GM19351 (cell line): ENCODE results near the gene ANKLE2.
"Not testable (repeated sequence)": the region's sequence is repeated elsewhere in the genome, so short reads cannot be mapped to it uniquely, and the experiment has no call there.

ENCODE experiments used
- ATAC-seq: cut with Tn5 transposase; IDR thresholded peaks from one replicate; pipeline ENCODE4 v1.9.1; 2021; ENCODE audit warnings: mild to moderate bottlenecking, moderate library complexity; ENCODE audit not compliant: unreplicated experiment

The ANKLE2 gene

DNA sequence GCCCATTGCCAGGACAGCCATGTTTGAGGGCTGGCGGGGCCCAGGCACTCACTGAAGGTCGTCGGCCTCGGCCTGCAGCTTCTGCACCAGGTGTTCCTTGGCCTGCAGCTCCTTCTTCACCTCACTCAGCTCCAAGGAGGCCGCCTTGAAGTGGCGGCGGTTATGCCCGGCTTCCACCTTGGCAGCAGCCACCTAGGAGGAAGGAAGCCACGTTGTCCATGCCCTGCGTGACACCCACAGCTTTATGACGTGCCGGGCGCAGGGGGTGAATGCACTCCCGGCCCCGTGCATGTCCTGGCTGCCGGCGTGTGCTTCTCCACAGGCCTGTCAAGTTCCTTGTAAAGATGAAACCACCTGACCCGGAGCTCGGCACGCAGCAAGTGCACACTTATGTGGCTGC, 16.0 kb upstream of the ANKLE2 start:
- ATAC-seq, result no peak

DNA sequence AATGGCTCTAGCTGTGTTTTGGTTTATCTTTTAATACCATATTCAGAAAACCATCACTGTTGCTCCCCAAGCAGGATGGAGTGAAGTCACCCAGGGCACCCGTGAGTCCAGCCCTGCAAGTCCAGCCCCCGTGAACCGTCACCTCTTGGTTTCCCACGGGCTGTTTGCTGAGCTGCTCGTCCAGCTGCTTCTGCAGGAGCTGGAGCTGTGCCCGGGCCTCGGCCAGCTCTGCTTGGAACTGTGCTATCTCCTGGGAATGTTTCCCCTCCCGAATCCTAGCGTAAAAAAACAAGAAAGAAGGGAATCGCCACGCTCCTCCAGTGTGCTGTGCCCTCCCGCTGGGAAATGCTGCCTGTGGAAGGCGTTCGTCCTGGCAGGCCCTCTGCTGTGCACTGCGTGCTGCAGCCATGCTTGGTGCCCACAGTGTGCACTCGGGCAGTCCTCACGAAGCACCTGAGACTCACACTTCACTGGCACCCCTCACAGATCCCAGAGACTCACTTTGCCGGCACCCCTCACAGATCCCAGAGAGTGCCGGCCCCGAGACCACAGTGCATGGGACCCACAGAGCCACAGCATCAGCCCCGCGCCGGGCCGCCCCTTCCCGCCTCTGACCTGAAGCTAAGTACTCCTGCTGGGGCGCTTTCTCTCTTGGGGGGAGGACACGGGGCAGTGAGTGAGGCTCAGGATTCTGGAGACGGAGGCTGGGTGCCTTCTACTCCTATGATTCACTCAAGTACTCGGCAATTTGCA, 15.4 kb upstream of the ANKLE2 start:
- no peak for ATAC-seq

DNA sequence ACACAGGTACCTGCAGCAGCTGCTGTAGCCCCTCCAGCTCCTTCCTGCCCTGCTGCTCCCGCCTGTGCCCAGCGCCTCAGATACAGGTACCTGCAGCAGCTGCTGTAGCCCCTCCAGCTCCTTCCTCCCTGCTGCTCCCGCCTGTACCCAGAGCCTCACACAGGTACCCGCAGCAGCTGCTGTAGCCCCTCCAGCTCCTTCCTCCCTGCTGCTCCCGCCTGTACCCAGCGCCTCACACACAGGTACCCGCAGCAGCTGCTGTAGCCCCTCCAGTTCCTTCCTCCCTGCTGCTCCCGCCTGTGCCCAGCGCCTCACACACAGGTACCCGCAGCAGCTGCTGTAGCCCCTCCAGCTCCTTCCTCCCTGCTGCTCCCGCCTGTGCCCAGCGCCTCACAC, 14.6 kb upstream of the ANKLE2 start:
- not testable (repeated sequence) for ATAC-seq

DNA sequence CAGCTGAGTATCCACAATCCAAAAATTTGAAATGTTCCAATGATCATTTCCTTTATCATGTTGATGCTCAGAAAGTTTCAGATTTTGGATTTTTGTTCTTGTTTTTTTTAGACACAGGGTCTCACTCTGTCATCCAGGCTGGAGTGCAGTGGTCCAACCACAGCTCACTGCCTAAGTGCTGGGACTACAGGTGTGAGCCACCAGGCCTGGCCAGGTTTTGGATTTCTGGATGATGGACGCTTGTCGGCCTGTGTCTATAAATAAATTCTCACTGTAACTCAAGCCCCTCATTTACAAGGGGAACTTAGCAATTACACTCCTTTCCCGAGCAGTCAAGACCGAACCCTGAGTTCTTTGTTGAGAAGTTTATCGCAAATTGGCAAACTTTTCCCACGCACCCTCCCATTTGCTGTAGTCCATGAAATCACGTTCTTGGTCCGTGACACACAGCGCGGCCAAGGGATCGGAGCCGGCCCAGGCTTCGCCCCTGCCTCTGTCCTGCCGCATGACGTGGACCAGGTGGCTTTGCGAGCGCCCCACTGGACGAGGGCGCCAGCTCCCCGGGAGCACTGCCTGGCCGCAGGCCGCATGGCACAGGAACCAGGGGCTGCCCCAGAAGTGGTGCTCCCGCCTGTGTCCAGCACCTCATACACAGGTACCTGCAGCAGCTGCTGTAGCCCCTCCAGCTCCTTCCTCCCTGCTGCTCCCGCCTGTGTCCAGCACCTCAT, 14.0 kb upstream of the ANKLE2 start:
- ATAC-seq, result no peak

DNA sequence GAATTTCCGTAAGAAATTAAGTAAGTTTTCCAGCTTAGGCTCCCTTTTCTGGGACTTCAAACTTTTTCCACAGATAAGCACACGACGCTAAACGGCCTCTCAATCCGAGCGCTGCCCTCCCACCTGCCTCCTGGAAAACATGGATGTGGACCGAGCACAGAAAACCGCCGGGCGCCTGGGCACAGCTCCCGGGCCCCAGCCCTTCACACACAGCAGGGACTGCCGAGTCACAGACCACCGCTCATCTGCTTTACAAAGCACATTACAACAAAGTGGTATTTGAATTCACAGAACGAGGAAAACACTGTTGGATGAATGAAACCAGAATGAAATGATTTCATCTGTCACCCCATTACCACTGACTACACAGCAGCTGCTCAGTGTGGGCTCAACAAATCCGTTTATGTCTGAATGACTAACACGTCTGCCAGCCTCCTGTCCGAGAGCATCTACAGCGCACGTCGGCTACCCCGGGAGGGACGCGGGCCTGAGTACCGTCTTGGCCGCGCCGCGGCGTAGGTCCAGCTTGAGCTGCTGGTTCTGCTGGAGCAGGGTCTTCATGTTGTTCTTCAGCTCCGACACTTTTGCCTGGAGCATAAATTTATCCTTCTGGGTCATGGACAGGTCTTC, 13.1 kb upstream of the ANKLE2 start:
- no peak for ATAC-seq

DNA sequence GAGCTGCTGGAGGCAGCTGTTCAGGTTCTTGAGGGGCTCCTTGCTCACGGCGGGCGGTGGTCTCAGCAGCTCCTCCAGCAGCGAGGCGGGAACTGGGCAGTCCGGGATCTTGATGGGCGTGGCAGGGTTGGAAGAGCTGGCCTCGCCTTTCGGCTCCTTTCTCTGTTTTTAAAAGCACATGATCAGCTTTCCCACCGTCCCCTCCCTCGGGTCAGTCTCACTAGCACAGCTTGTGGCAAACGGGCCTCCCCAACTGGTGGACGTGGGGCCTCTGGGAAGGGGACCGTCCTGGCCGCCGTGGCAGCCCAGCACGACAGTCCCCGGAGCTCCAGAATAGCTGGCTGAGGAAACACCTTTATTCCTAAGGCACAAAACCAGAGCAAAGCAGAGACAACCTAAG, 12.5 kb upstream of the ANKLE2 start:
- ATAC-seq, result no peak

DNA sequence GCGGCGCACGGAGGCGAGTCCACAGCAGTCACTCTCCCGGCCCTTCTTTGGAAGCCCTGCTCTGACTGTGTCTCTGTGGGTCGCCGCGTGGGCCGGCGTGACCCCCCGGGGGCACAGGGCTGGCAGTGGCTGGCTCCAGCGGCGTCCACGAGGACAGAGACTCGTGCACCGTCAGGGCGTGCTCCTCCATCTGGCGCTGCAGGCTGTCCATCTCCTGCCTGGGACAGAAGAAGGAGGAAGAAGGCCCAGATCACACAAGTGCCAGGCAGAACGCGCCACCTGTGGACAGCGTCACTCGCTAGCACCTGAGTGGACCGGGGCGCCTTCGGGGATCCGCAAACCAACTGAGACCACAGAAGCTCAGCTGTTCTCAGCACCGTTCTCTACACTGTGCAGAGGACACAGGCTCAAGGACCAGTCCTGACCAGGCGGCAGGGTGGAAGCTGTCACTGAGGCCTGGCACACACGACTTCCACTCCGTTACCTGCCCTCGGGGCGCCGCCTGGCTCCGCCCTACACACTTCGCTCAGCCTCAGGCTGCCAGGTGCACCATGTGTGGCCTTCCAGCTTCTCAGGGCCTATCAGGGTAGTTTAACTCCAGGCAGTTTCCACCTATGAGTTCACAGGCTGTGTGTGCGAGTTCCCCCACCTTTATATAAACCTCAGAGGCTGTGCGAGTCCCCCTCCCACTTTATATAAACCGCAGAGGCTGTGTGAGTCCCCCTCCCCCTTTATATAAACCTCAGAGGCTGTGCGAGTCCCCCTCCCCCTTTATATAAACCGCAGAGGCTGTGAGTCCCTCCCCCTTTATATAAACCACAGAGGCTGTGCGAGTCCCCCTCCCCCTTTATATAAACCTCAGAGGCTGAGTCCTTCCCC, 11.7 kb upstream of the ANKLE2 start:
- no peak for ATAC-seq

DNA sequence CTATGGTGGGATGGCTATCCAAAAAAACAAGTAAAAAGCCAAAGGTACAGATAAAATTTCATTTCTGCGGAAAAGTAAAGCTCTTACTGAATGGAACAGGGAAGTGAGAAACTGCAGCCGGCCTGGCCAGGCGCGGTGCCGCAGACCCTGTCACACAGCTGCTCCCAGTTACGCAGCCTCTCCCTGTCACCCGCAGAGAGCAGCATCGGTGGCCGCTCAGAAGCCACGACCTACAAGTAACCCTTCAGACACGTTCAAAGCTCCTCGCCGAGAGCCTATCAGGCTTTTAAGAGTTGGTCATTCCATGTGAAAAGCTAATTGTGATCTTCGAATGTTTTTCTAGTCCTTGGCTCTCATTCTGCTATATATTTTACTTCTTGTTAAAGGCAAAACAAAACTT, 11.0 kb upstream of the ANKLE2 start:
- ATAC-seq, result peak; percentile 41

DNA sequence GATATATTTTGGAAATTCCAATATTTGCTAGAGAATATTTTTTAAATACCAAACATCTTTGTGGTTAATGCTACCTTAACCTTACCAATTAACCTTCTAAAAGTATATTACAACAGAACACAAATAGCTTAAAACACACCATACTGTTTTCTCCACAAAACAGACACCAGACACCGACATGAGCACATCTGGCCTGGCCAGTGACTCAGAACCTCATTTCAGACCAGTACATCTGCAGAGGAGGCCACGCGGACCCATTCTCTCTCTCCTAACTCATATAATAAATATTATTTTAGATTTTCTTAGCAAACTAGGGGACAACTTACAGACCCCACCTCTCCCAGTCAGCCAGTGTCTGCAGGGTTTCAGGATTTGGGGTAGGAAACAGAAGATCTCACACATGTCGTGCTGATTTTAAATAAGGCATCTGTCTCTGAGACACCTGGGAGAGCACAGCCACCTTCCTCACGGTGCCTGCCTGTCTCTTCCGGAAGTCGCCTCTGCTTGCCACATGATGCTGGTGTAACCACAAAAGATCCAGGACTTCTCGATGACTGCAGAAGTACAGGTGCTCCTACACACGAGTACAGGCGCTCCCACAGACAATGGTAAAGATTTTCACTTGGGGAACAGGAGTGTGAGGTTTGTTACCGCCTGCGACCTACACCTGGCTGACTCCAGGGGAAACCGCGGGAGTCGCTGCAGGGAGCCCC, 9.7 kb upstream of the ANKLE2 start:
- no peak for ATAC-seq

DNA sequence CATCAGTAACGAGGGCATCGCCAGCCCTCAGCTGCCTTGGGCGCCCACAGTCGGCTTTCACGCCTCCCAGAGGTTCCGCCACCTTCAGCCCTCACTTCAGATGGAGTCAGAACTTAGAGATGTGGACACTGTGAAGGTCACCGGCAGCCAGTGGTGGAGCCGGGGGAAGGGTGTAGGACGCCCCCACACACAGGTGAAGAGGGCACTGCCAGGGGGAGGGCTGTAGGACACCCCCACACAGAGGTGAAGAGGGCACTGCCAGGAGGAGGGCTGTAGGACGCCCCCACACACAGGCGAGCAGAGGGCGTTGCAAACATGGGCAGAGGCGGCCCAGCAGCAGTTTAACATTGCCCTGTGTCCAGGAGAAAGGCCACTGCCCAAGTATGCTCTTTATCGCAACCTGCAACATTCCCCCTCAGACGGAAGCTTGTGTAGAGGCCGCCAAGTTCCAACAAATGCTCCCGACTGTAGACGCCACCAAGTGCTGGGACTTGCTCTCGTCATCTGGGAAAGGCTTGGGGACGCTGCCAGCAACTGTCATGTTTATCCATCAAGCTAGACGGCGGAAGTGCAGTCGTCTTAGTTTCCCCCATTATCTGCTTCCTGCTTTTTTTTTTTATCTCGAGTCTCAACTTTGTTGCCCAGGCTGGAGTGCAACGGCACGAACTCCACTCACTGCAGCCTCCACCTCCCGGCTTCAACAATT, 4.9 kb upstream of the ANKLE2 start:
- ATAC-seq, result no peak

DNA sequence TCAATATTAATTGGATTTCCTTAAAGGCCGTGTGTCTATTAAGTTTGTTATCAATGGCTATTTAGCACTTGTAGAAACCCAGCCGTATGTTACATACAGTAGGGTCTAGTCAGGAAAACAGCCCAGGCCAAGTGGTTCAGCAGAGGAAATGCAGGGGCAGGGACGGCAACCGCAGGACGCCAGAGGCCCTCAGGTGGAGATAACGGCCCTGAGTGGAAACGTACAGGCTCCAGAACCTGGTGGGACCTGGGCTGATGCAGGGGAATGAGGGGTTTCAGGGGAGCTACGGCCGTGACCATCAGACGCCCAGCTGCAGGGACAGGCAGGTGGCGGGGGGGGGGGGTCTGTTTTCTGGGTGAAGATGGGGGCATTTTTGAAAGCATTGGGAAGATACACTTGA, 3.7 kb upstream of the ANKLE2 start:
- ATAC-seq, result no peak

DNA sequence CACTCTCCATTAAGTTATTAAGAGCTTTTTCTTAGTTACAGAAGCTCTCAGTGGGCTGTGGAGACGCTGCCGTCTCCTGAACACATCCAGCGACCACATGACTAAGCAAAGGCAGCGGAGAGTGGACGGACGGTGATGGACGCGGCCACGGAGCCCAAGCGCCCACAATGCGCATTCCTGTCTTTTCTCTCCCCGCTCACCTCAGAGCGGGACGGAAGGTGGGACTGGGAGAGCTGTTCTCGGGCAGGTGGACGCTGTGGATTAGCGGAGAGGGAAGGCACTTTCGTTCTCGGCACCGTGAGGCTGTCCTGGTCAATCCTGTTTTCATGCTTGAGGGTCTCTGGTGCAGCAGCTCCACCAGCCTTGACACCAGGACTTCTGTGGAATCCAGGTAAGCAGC, 2.6 kb upstream of the ANKLE2 start:
- no peak for ATAC-seq

DNA sequence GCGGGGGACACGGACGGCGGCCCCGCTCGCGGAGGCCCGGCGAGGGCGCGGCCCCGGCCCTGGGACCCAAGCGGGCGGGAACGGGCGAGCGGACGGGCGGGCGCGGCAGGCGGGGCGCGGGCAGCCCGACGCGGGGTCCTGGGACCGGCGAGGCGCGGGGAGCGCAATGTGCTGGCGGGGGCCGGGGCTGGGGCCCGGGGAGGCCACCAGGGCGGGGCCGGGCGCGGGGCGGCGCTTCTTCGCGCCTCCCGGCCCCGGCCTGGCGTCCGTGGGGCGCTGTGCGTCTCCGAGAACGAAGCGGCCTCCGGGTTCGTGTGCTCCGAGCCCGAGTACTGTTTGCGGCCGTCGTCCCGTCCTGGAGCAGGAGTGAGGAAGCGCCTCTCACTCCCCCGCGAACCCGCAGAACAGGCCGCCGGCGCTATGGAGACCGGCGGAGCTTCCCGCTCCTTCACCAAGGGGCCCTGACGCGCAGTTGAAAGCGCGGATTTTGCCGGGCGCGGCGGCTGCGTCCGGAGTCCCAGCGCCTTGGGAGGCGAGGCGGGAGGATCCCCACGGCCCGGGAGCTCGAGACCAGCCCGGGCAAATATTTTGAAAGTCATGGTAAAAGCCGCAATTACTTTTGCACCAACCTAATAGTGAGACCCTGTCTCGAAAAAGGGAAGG, 420 bp upstream of the ANKLE2 start:
- peak; percentile 81 for ATAC-seq

DNA sequence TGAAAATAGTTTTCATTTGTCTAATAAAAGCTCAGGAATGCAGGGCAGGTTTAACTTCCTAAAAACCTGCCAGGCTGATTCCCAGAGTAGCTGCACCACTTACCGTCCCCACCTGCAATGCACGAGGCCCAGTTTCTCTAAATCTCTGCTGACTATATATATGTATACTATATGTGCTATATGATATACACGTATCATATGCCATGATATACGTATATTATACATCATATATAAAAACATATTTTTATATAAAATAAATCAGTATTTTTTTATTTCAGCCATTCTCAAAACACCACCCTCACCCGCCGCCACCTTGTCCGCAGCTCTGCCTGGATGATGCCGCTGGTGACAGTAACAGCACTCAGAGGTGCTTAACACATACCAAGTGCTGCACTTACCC, 2.3 kb downstream of the ANKLE2 start:
- ATAC-seq, result no peak

DNA sequence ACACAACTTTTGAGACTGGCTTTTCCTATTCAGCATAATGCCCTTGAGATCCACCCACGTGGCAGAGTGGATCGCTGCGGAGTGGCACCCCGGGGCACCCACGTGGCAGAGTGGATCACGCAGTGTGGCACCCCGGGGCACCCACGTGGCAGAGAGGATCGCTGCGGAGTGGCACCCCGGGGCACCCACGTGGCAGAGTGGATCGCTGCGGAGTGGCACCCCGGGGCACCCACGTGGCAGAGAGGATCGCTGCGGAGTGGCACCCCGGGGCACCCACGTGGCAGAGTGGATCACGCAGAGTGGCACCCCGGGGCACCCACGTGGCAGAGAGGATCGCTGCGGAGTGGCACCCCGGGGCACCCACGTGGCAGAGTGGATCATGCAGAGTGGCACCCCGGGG, 2.8 kb downstream of the ANKLE2 start:
- ATAC-seq, result not testable (repeated sequence)

DNA sequence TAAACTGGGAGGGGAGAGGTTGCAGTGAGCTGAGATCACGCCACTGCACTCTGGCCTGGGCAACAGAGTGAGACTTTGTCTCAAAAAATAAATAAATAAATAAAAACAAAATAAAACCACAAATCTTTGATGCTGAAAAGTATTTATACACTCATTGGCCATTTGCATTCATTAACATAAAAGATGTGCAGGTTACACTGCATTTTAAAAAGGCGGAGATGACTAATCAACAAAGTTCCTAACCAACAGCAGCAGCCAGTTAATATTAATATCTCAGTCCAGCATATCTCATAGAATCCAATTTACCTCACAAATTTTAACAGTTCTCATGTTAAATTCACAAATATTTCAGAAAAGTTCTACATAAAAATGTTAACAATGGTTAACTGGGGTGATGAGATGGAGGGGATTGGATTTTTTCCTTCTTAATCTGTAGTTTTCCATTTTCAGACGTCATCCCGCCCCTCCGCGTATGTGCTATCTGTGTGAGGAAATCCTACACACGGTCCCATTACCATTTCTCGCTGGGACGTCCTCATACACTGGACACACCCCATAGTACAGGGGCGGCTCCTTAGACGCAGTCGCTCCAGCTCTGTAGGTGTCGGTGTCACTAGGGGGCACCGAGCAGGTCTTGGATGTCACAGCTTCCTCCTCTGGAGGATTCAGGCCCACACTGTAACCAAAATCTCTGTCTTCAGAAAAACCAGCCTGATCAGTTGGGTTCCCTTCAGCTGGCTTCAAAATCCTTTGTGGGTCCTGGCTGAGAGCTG, 7.3 kb downstream of the ANKLE2 start:
- ATAC-seq, result no peak

DNA sequence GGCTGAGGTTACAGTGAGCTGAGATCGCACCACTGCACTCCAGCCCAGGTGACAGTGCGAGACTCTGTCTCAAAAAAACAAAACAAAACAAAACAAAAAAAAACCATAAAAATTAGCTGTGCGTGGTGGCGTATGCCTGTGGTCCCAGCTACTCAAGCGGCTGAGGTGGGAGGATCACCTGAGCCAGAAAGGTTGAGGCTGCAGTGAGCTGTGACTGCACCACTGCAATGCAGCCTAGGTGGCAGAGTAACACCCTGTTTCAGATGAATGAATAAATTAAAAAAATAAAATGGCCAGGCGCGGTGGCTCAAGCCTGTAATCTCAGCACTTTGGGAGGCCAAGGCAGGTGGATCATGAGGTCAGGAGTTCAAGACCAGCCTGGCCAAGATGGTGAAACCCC, 8.0 kb downstream of the ANKLE2 start:
- ATAC-seq, result not testable (repeated sequence)

DNA sequence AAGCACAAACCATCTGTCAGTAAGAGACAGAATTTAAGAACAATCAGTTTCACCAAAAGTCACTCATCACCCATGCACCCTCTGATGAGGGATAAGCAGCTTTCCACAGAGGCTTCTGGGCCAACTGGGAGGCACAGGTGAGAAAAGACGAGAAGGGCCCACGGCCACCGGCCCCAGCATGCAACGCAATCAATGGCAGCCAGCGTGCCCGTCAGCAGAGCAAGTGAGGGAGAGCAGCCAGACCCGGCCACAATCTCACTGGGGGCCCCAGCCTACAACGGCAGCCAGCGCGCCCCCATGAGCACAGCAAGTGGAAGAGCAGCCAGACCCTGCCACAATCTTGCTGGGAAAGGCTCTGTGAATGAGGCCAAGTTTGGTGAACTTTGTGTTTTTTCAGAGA, 13.3 kb downstream of the ANKLE2 start:
- no peak for ATAC-seq

DNA sequence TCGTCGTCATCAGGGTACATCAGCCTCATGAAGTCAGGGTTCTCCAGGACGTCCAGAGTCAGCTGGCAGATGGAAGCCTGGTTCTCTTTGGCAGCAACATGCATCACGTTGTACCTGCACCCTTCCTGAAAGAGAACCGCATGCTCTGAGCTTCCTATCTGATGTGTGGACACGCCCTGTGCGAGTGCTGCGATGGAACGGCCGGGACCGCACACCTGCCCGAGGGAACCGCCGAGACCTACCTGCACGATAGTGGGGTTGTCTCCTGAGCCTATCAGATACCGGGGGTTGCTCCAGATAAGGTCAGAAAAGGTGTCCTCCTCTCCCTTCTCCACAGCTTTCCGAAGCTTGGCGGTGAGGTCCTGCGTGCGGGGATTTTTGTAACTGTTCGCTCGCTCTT, 13.7 kb downstream of the ANKLE2 start:
- ATAC-seq, result no peak
